ENCODE results near the gene PRDM16.
"Not testable (repeated sequence)": the region's sequence is repeated elsewhere in the genome, so short reads cannot be mapped to it uniquely, and the experiment has no call there.

The PRDM16 gene

GRCh38 chr1:3142751-3143150 is 73.7 kb downstream of the PRDM16 start:
- DNase-seq: no peak

GRCh38 chr1:3145532-3146325 is 76.7 kb downstream of the PRDM16 start:
- DNase-seq: no peak

- no peak for DNase-seq
Measured at GRCh38 chr1:3146458-3146857, 77.5 kb downstream of the PRDM16 start.

- no peak for DNase-seq
Measured at GRCh38 chr1:3146907-3147306, 77.9 kb downstream of the PRDM16 start.

- no peak for DNase-seq
Measured at GRCh38 chr1:3148171-3148570, 79.2 kb downstream of the PRDM16 start.

- no peak for DNase-seq
Measured at GRCh38 chr1:3149277-3149676, 80.3 kb downstream of the PRDM16 start.

GRCh38 chr1:3151456-3151855 is 82.5 kb downstream of the PRDM16 start:
- no peak for DNase-seq

GRCh38 chr1:3152143-3152542 is 83.1 kb downstream of the PRDM16 start:
- no peak for DNase-seq

GRCh38 chr1:3153197-3153596 is 84.2 kb downstream of the PRDM16 start:
- DNase-seq: no peak

- DNase-seq: no peak
Measured at GRCh38 chr1:3153902-3154795, 85.1 kb downstream of the PRDM16 start.

- DNase-seq: no peak
Measured at GRCh38 chr1:3155056-3155925, 86.3 kb downstream of the PRDM16 start.

GRCh38 chr1:3155926-3156220 is 86.9 kb downstream of the PRDM16 start:
- no peak for DNase-seq

- no peak for DNase-seq
Measured at GRCh38 chr1:3156936-3157335, 87.9 kb downstream of the PRDM16 start.

GRCh38 chr1:3158347-3158746 is 89.3 kb downstream of the PRDM16 start:
- DNase-seq: no peak

- DNase-seq: no peak
Measured at GRCh38 chr1:3159121-3159520, 90.1 kb downstream of the PRDM16 start.

GRCh38 chr1:3159996-3160395 is 91.0 kb downstream of the PRDM16 start:
- DNase-seq: no peak

- DNase-seq: no peak
Measured at GRCh38 chr1:3160647-3161145, 91.7 kb downstream of the PRDM16 start.

- no peak for DNase-seq
Measured at GRCh38 chr1:3161176-3161840, 92.3 kb downstream of the PRDM16 start.

GRCh38 chr1:3162322-3162882 is 93.4 kb downstream of the PRDM16 start:
- DNase-seq: peak; percentile 20

- DNase-seq: no peak
Measured at GRCh38 chr1:3163356-3163755, 94.4 kb downstream of the PRDM16 start.

GRCh38 chr1:3164671-3165070 is 95.7 kb downstream of the PRDM16 start:
- DNase-seq: no peak

- not testable (repeated sequence) for DNase-seq
Measured at GRCh38 chr1:3165189-3165588, 96.2 kb downstream of the PRDM16 start.
